ENCODE results near the gene CLDN6. TPM values are rescaled to one million over a fixed set of nuclear protein-coding genes. Genes with fewer than 3 reads are reported as not detected.

The CLDN6 gene
- total RNA-seq, 1 experiment from 2014 or later = 528 TPM

DNA sequence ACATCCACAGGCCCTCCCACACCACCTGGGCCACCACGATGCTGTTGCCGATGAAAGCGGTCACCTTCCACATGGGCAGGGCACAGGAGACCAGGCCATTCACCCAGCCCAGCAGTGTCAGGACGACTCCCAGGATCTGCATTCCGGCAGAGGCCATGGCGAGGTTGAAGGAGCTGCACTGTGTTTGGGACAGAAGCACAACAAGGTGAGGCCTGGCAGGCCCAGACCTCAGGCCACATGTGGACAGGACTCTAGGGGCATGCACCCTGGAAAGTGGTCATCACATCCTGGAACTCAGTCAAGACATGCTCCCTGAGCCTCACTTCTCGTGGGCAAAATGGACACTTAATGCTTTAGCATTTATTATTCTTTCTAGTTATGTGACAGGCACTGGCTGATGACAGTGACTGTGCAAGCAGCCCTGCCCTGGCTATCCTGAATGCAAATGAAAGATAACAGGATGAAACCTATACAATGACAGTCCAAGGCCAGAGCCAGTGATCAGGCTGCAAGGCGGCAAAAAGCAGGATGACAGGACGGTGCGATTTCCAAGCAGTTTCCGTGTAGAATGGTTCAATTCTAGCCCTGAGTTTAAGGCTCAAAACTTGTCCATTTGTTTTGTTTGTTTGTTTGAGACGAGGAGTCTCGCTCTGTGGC, 2.0 kb downstream of the CLDN6 start:
- H3K4me3 ChIP-seq (ENCODE audit: insufficient read depth, low read depth, low read length) = no peak overlapping the region

GRCh38 chr16:3014971-3015370, 3.0 kb downstream of the CLDN6 start:
- Histone ChIP-seq H3K4me3 (ENCODE audit: insufficient read depth, low read depth, low read length) (no peak overlapping the region), H3K36me3 (replicated peaks; ENCODE audit: control insufficient read depth, insufficient read depth, low read length) (peaks cover 5% of the 10 kb centered on the region), H3K27me3 (ENCODE audit: control insufficient read depth, insufficient read depth, low read length) (peaks cover 12% of the 10 kb centered on the region)
- DNase-seq = no peak

More for the DNA sequence above, 2.0 kb downstream of the CLDN6 start:
- no peak for DNase-seq
- H3K27me3 ChIP-seq (ENCODE audit: control insufficient read depth, insufficient read depth, low read length) = peaks cover 12% of the 10 kb centered on the region
- H3K36me3 ChIP-seq (replicated peaks; ENCODE audit: control insufficient read depth, insufficient read depth, low read length) = peaks cover 5% of the 10 kb centered on the region

GRCh38 chr16:3013998-3014690, 3.8 kb downstream of the CLDN6 start:
- Histone ChIP-seq H3K27me3 (ENCODE audit: control insufficient read depth, insufficient read depth, low read length) (peaks cover 12% of the 10 kb centered on the region), H3K4me3 (ENCODE audit: insufficient read depth, low read depth, low read length) (no peak overlapping the region), H3K36me3 (replicated peaks; ENCODE audit: control insufficient read depth, insufficient read depth, low read length) (peaks cover 5% of the 10 kb centered on the region)
- no peak for DNase-seq

- Histone ChIP-seq H3K36me3 (replicated peaks; ENCODE audit: control insufficient read depth, insufficient read depth, low read length) (peaks cover 5% of the 10 kb centered on the region), H3K4me3 (ENCODE audit: insufficient read depth, low read depth, low read length) (no peak overlapping the region), H3K27me3 (ENCODE audit: control insufficient read depth, insufficient read depth, low read length) (peaks cover 12% of the 10 kb centered on the region)
- peak; percentile 77 for DNase-seq
Observed at GRCh38 chr16:3013491-3013951, 4.5 kb downstream of the CLDN6 start.

DNA sequence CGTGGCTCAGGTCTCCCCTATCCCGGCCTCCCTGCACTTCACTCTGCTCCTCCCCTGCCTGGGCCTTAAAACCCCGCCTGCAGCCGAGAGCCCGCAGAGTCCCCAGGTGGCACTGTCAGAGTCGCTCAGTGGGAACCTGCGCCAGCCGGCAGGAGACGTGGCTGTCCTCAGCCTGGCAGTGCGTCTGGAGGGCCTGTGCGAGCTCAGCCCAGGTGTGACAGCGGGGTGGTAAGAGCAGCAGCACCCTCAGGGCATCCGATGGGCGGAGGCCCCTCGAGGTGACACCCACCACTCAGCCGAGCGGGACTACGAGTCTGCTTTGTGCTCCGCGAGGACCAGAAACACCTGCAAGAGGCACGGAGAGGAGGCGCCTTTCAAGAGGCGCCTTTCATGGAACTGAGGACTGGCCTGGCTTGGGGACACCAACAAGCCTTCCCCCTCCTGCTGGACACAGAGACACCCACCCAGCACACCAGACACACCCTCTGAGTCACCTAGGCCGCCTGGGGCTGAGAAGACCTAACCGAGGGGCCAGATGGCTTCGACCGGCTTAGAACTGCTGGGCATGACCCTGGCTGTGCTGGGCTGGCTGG, 5.1 kb downstream of the CLDN6 start, which contains the start of gene CLDN9:
Gene CLDN9, plus strand, starts transcription at position 96 of the 593 bp plus-strand sequence. Its CDS starts 440 bp downstream, at position 536.
- peak within 1 kb of the TSS; percentile 44 for H3K4me3 ChIP-seq (ENCODE audit: insufficient read depth, low read depth, low read length)
- peaks cover 5% of the 10 kb centered on the region for H3K36me3 ChIP-seq (replicated peaks; ENCODE audit: control insufficient read depth, insufficient read depth, low read length)
- peaks cover 12% of the 10 kb centered on the region for H3K27me3 ChIP-seq (ENCODE audit: control insufficient read depth, insufficient read depth, low read length)
- peak; percentile 78 for DNase-seq

DNA sequence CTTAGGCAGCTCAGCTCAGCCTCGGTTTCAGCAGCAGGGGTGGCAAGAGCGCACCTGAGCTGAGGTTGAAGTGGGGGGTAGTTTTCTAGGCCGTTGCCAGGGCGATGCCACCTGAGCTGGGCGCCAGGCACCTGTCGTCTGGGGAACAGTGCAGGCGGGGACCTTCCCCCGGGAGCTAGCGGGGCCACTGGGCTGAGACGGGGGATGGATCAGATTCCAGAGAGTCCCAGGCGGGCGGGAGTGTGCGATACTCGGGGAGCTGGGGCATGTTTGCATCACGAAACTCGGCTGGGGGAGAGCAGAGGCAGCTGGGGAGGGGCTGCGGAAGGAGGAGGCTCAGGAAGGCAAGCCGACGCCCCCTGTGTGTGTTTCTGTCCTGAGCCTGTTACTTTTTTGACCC, 5.7 kb downstream of the CLDN6 start:
- Histone ChIP-seq H3K27me3 (ENCODE audit: control insufficient read depth, insufficient read depth, low read length) (peaks cover 12% of the 10 kb centered on the region), H3K36me3 (replicated peaks; ENCODE audit: control insufficient read depth, insufficient read depth, low read length) (peaks cover 5% of the 10 kb centered on the region), H3K4me3 (ENCODE audit: insufficient read depth, low read depth, low read length) (peak overlapping the region; percentile 44)
- DNase-seq = peak; percentile 83

DNA sequence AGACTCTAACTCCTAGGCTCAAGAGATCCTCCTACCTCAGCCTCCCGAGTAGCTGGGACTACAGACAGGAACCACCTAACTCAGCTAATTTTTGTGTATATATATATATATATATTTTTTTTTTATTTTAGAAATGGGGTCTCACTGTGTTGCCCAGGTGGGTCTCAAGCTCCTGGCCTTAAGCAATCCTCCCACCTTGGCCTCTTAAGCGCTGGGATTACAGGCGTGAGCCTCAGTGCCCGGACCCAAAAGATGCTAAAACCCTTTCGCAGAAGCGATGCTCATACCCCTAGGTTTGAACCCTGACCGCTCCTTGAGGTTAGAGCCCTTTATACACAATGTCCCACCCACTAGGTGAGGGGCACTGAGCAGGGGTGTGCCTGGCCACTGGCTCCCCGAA, 7.5 kb downstream of the CLDN6 start:
- Histone ChIP-seq H3K27me3 (ENCODE audit: control insufficient read depth, insufficient read depth, low read length) (peaks cover 12% of the 10 kb centered on the region), H3K36me3 (replicated peaks; ENCODE audit: control insufficient read depth, insufficient read depth, low read length) (no peaks in the 10 kb centered on the region; the same call in none of the 2 replicates), H3K4me3 (ENCODE audit: insufficient read depth, low read depth, low read length) (no peak overlapping the region)
- DNase-seq = no peak

DNA sequence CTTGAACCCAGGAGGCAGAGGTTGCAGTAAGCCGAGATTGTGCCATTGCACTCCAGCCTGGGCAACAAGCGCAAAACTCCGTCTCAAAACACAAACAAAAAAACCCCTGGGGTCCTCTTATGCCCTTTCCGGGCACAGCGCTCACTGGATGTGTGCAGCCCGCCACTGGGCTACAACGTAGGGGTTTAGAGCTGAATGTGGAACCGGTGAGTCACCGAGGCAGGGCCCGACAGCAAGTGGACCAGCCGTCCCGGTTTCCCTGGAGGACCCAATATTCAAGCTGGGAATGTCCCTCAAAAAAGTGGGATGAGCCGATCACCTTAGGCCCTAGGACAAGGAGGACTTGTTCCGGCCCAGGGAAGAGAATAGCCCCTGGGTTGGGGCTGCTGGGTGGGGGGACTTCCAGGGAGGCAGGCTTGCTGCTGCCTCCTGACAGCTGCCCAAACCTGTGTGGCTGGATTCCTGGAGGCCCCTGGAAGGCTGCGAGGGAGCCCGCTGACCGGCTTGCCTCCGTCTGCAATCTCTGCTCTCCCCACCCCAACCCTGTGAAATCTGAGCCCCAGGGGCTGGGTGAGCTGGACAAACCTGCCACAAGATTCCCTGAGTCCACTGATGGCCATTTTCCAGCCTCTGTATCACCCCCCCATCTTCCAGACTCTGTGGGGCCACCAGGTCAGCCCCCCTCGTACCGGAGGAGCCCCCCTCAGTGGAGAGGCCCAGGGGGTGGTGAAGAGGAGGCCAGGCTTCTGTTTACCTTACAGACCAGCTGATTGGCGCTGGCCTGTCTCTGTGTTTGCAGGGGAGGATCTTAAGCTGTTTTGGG, 8.2 kb downstream of the CLDN6 start:
- peak overlapping the region; percentile 19; the same call in 1 of the 2 replicates for H3K4me3 ChIP-seq (ENCODE audit: insufficient read depth, low read depth, low read length)
- no peaks in the 10 kb centered on the region; the same call in 1 of the 2 replicates for H3K36me3 ChIP-seq (replicated peaks; ENCODE audit: control insufficient read depth, insufficient read depth, low read length)
- peak; percentile 88 for DNase-seq
- peaks cover 12% of the 10 kb centered on the region for H3K27me3 ChIP-seq (ENCODE audit: control insufficient read depth, insufficient read depth, low read length)

DNA sequence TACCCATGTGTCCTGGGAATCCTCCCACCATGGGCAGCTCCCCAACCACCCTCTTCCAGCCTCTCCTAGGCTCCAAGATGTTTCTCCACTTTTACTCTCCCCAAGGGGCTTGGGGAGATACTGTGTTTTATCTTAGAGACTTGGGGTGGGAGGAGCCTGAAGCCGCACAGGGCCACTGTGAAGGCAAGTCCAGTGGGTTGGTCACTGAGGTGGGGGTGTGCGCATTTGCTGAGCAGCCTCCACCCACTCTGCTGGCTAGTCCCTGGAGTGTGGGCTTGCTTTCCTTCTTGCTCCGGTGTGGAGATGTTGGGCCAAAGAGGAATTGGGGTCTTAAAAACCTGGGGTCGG, 9.3 kb downstream of the CLDN6 start:
- no peak for DNase-seq
- H3K4me3 ChIP-seq (ENCODE audit: insufficient read depth, low read depth, low read length) = no peak overlapping the region
- H3K27me3 ChIP-seq (ENCODE audit: control insufficient read depth, insufficient read depth, low read length) = peaks cover 12% of the 10 kb centered on the region

DNA sequence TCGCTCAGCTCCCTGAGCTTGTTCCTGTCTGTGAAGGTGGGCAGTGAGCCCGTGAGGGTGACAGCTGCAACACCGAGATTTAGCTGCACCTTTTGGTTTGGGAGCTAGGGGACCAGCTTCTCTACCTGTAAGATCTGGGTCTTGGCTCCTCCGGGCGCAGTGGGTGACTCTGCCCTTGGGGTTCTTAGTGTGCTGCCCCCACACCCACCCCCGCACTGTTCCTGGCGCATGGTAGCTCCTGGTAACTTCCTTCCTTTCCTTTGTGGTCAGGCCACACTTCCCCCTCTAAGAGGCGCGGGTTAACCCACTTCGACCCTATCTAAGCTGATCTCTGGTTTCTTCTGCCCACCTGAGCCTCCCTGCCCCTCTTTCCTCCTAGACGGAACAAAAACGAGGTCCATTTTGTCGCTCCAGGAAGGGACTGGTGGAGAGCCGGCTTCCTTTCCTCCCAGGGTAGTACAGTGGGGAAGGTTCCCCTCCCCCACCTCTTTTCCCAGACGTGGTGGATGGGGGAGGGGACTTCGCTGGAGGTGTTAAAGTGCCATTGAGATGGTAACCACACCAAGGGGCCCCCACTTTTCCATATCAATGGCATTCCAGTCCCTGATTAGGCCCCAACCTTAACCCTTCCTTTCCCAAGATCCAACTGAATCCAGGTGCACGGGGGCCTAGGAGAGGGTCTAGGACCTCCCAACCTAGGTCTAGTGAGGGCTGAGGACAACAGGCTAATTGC, 9.9 kb downstream of the CLDN6 start:
- DNase-seq = peak; percentile 92
- H3K27me3 ChIP-seq (ENCODE audit: control insufficient read depth, insufficient read depth, low read length) = peaks cover 8% of the 10 kb centered on the region
- no peaks in the 10 kb centered on the region; the same call in 1 of the 2 replicates for H3K36me3 ChIP-seq (replicated peaks; ENCODE audit: control insufficient read depth, insufficient read depth, low read length)
- peak overlapping the region; percentile 12 for H3K4me3 ChIP-seq (ENCODE audit: insufficient read depth, low read depth, low read length)

More for the DNA sequence above, 9.3 kb downstream of the CLDN6 start:
- no peaks in the 10 kb centered on the region; the same call in 1 of the 2 replicates for H3K36me3 ChIP-seq (replicated peaks; ENCODE audit: control insufficient read depth, insufficient read depth, low read length)

- H3K36me3 ChIP-seq (replicated peaks; ENCODE audit: control insufficient read depth, insufficient read depth, low read length) = no peaks in the 10 kb centered on the region; the same call in 1 of the 2 replicates
- peaks cover 2% of the 10 kb centered on the region; the same call in 1 of the 2 replicates for H3K27me3 ChIP-seq (ENCODE audit: control insufficient read depth, insufficient read depth, low read length)
- DNase-seq = peak; percentile 71
- H3K4me3 ChIP-seq (ENCODE audit: insufficient read depth, low read depth, low read length) = peak overlapping the region; percentile 12; the same call in 1 of the 2 replicates
Observed at GRCh38 chr16:3007059-3007956, 10.7 kb downstream of the CLDN6 start.

DNA sequence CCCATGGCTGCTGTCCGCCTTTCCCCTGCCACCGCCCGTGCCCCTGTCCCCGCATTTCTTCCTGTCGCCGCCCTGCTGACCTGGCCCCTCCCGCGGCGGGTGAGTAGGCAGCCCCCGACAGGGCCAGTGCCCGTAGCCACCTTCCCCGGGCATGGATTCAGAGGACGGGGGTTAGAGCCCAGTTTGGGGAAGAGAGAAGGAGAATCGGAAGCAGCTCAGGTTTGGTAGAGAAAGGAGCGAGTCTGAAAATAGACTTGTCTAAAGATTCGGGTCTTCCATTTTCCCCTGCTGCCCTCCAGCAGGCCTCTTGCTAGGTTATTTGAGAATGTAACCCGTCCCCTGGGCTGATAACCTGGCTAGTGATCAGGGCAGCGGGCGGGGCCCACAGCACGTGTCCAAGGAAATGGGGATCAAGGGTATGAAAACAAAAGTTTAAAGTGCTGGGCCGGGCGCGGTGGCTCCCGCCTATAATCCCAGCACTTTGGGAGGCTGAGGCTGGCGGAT, 13.2 kb downstream of the CLDN6 start:
- DNase-seq = peak; percentile 80
- Histone ChIP-seq H3K27me3 (ENCODE audit: control insufficient read depth, insufficient read depth, low read length) (no peaks in the 10 kb centered on the region), H3K36me3 (replicated peaks; ENCODE audit: control insufficient read depth, insufficient read depth, low read length) (no peaks in the 10 kb centered on the region; the same call in 1 of the 2 replicates), H3K4me3 (ENCODE audit: insufficient read depth, low read depth, low read length) (peak overlapping the region; percentile 51)
